ENCODE measurements around the gene CCDC83.

GRCh38 chr11:85828640-85828978 lies 26.6 kb upstream of the CCDC83 start:
- TF ChIP-seq CTCF (IDR thresholded peaks at IDR 0.05) (no peak), POLR2A (IDR thresholded peaks at IDR 0.05) (no peak)

Data from lower leg skin (tissue), 3 donors.